CD14-positive monocyte (primary cell): ENCODE measurements around the gene EML6. TPM values are rescaled to one million over a fixed set of nuclear protein-coding genes. Genes with fewer than 3 reads are reported as not detected.

Experiments
- DNase-seq, 3 donors: peaks; one replicate each; pipeline ENCODE4 v3.0.0-alpha.2; 2011 to 2022
- H2AFZ ChIP-seq: 2 replicates; pipeline ENCODE4 v1.6.0; 2012; ENCODE audit warnings: mild to moderate bottlenecking, low read depth, low read length, inconsistent platforms; ENCODE audit not compliant: insufficient read depth, poor library complexity, severe bottlenecking
- H3K27ac ChIP-seq, 2 donors: 1 replicate in 1 of 2; 2 replicates in 1 of 2; pipeline ENCODE4 v1.5.1; 2012 to 2013; ENCODE audit warnings: low read length in 2 of 2, control low read depth in 1 of 2, inconsistent platforms in 1 of 2, low read depth in 1 of 2, mild to moderate bottlenecking in 1 of 2
- H3K27me3 ChIP-seq, 2 donors: one replicate each; pipeline versions ENCODE4 v1.6.0 to v1.6.1; 2011 to 2013; ENCODE audit warnings: low read length in 2 of 2; ENCODE audit not compliant: control insufficient read depth in 2 of 2, insufficient read depth in 2 of 2
- H3K36me3 ChIP-seq, 2 donors: replicated peaks in 1 of 2; 1 replicate in 1 of 2; 2 replicates in 1 of 2; pipeline versions ENCODE4 v1.5.1 to v1.6.1; 2012 to 2013; ENCODE audit warnings: low read length in 2 of 2, control low read depth in 1 of 2, inconsistent platforms in 1 of 2, mild to moderate bottlenecking in 1 of 2; ENCODE audit not compliant: insufficient read depth in 2 of 2, control insufficient read depth in 1 of 2
- H3K4me1 ChIP-seq, 2 donors: 1 replicate in 1 of 2; 2 replicates in 1 of 2; pipeline versions ENCODE4 v1.5.1 to v1.6.1; 2012 to 2013; ENCODE audit warnings: low read length in 2 of 2, control low read depth in 1 of 2, inconsistent platforms in 1 of 2, mild to moderate bottlenecking in 1 of 2, moderate library complexity in 1 of 2; ENCODE audit not compliant: insufficient read depth in 2 of 2, control insufficient read depth in 1 of 2
- H3K4me2 ChIP-seq: replicated peaks from 2 replicates; pipeline ENCODE3; 2012; ENCODE audit warnings: low read length, moderate library complexity, mild to moderate bottlenecking; ENCODE audit not compliant: poor library complexity, severe bottlenecking; ENCODE audit errors: extremely low read depth
- H3K4me3 ChIP-seq, 3 experiments: fragments of 200-600 bp in 1 of 3; sonication (generic) in 1 of 3; replicated peaks in 1 of 3; 1 replicate in 2 of 3; 2 replicates in 1 of 3; pipeline ENCODE4 v1.5.1; 2011 to 2013; ENCODE audit warnings: low read length in 3 of 3, mild to moderate bottlenecking in 3 of 3, control low read depth in 2 of 3, low read depth in 2 of 3, inconsistent platforms in 1 of 3, moderate library complexity in 1 of 3
- H3K79me2 ChIP-seq: 2 replicates; pipeline ENCODE4 v1.6.0; 2012; ENCODE audit warnings: mild to moderate bottlenecking, control low read depth, inconsistent platforms, low read length, moderate library complexity; ENCODE audit not compliant: insufficient read depth
- H3K9ac ChIP-seq: 2 replicates; pipeline ENCODE4 v1.6.0; 2017; ENCODE audit warnings: low read length, mild to moderate bottlenecking; ENCODE audit not compliant: insufficient read depth, poor library complexity, severe bottlenecking
- H3K9me3 ChIP-seq, 2 donors: replicated peaks in 1 of 2; 1 replicate in 1 of 2; 2 replicates in 1 of 2; pipeline versions ENCODE4 v1.5.1 to v1.6.1; 2012 to 2013; ENCODE audit warnings: low read length in 2 of 2, control low read depth in 1 of 2; ENCODE audit not compliant: control insufficient read depth in 1 of 2, insufficient read depth in 1 of 2
- H4K20me1 ChIP-seq: 2 replicates; pipeline ENCODE4 v1.6.0; 2012; ENCODE audit warnings: mild to moderate bottlenecking, low read length, control low read depth, moderate library complexity; ENCODE audit not compliant: insufficient read depth
- H3K27ac Mint-ChIP-seq, 7 donors: one replicate each; pipeline ENCODE4 v1.8.0; 2020; ENCODE audit warnings: mild to moderate bottlenecking in 7 of 7, mixed read lengths in 7 of 7, moderate library complexity in 6 of 7, inconsistent platforms in 2 of 7
- H3K27me3 Mint-ChIP-seq, 3 donors: one replicate each; pipeline ENCODE4 v1.8.0; 2021 to 2022; ENCODE audit warnings: low read depth in 3 of 3, mild to moderate bottlenecking in 3 of 3, mixed read lengths in 3 of 3, moderate library complexity in 3 of 3, inconsistent platforms in 1 of 3
- H3K36me3 Mint-ChIP-seq, 2 donors: one replicate each; pipeline ENCODE4 v1.8.0; 2020; ENCODE audit warnings: mixed read lengths in 2 of 2, inconsistent platforms in 1 of 2, mild to moderate bottlenecking in 1 of 2
- H3K4me1 Mint-ChIP-seq: one replicate; pipeline ENCODE4 v1.8.0; 2020; ENCODE audit warnings: mild to moderate bottlenecking, mixed read lengths
- H3K4me3 Mint-ChIP-seq, 2 donors: one replicate each; pipeline ENCODE4 v1.8.0; 2020; ENCODE audit warnings: mild to moderate bottlenecking in 2 of 2, mixed read lengths in 2 of 2, moderate library complexity in 1 of 2
- H3K9me3 Mint-ChIP-seq, 7 donors: one replicate each; pipeline ENCODE4 v1.8.0; 2020 to 2022; ENCODE audit warnings: mixed read lengths in 7 of 7, mild to moderate bottlenecking in 6 of 7, moderate library complexity in 6 of 7, inconsistent platforms in 2 of 7
- WGBS: methylation state at CpG from one replicate; pipeline ENCODE4 v1.1.5; 2013; ENCODE audit warnings: missing lambda C conversion rate; ENCODE audit not compliant: insufficient coverage; 5-methylcytosine and 5-hydroxymethylcytosine counted together
- intact Hi-C, 2 donors: fragments of 100-400 bp; cut with micrococcal nuclease; formaldehyde crosslinking; loops; one replicate each; pipeline versions ENCODE4 v1.15.0 to v1.15.1; 2023
- polyA plus RNA-seq, 3 donors: library from polyadenylated mRNA; depleted of rRNA in 1 of 3; unstranded in 2 of 3; stranded (reverse) in 1 of 3; fragments of 300-500 nt in 2 of 3; fragments of >200 nt in 1 of 3; fragmentation: Illumina TruSeq in 2 of 3; gene quantifications; 1 replicate in 2 of 3; 2 replicates in 1 of 3; pipeline ENCODE4 v1.2.3, GENCODE V29; 2012 to 2021
- TF ChIP-seq, protein P1 (sequence below): fragments of 200-600 bp; IDR thresholded peaks from one replicate; pipeline ENCODE4 v1.8.0; 2022; ENCODE audit warnings: antibody characterized with exemption, mild to moderate bottlenecking

Gene EML6
- polyA plus RNA-seq, 3 donors = 0.79 TPM; not detected in 2

DNA sequence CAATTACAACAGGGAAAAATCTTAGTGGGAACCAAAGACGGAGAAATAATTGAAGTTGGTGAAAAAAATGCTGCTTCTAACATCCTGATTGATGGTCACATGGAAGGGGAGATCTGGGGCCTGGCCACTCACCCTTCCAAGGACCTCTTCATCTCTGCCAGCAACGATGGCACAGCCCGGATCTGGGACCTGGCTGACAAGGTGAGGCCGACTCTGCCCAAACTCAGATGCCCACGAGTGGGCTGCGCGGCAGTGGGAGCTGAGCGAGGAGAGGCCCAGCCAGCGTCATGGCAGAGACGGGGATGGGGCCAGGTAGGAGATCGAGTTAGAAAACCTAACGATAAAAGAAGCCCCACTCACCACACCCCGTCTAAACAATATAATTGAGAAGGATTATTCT lies 239.0 kb downstream of the EML6 start:
- Histone ChIP-seq H3K27ac (no peak overlapping the region), H3K9ac (no peak overlapping the region), H3K9me3 (no peaks in the 10 kb centered on the region), H3K4me2 (no peak overlapping the region), H3K4me3 (no peak overlapping the region), H4K20me1 (peaks cover 10% of the 10 kb centered on the region), H3K4me1 (no peaks in the 10 kb centered on the region), H3K27me3 (no peaks in the 10 kb centered on the region), H3K36me3 (no peaks in the 10 kb centered on the region), H2AFZ (no peak overlapping the region), H3K79me2 (no peaks in the 10 kb centered on the region)
- Mint-ChIP-seq H3K36me3 (peaks cover 7 to 9% of the 10 kb centered on the region in 2 donors), H3K4me1 (peaks cover 7% of the 10 kb centered on the region), H3K27me3 (no peaks in the 10 kb centered on the region), H3K4me3 (no peak overlapping the region), H3K27ac (no peak overlapping the region), H3K9me3 (peaks cover 0 to 2% (median 0%) of the 10 kb centered on the region in 7 donors)
- WGBS = 100% methylated on average over 5 of the region's 13 CpGs
- TF ChIP-seq, protein P1, sequence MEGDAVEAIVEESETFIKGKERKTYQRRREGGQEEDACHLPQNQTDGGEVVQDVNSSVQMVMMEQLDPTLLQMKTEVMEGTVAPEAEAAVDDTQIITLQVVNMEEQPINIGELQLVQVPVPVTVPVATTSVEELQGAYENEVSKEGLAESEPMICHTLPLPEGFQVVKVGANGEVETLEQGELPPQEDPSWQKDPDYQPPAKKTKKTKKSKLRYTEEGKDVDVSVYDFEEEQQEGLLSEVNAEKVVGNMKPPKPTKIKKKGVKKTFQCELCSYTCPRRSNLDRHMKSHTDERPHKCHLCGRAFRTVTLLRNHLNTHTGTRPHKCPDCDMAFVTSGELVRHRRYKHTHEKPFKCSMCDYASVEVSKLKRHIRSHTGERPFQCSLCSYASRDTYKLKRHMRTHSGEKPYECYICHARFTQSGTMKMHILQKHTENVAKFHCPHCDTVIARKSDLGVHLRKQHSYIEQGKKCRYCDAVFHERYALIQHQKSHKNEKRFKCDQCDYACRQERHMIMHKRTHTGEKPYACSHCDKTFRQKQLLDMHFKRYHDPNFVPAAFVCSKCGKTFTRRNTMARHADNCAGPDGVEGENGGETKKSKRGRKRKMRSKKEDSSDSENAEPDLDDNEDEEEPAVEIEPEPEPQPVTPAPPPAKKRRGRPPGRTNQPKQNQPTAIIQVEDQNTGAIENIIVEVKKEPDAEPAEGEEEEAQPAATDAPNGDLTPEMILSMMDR = no peak
- intact Hi-C loops = no loop called here
- no peak for DNase-seq

GRCh38 chr2:54962935-54963440 lies 239.5 kb downstream of the EML6 start:
- Mint-ChIP-seq H3K36me3 (peaks cover 8 to 11% of the 10 kb centered on the region in 2 donors), H3K27me3 (no peaks in the 10 kb centered on the region), H3K4me3 (no peak overlapping the region), H3K4me1 (peaks cover 7% of the 10 kb centered on the region), H3K9me3 (peaks cover 0 to 2% (median 0%) of the 10 kb centered on the region in 7 donors), H3K27ac (no peak overlapping the region)
- H4K20me1 ChIP-seq = peaks cover 14% of the 10 kb centered on the region
- intact Hi-C loops = no loop called here
- H3K79me2 ChIP-seq = no peaks in the 10 kb centered on the region
- no peaks in the 10 kb centered on the region for H3K27me3 ChIP-seq
- H3K4me3 ChIP-seq = no peak overlapping the region
- no peaks in the 10 kb centered on the region for H3K9me3 ChIP-seq
- DNase-seq = no peak
- H3K4me1 ChIP-seq = no peaks in the 10 kb centered on the region
- H3K36me3 ChIP-seq = peaks cover 0 to 3% of the 10 kb centered on the region in 2 donors
- no CpG with 5 or more reads among the region's 3 CpGs for WGBS
- no peak overlapping the region for H2AFZ ChIP-seq
- H3K27ac ChIP-seq = no peak overlapping the region
- TF ChIP-seq, protein P1 = no peak
- no peak overlapping the region for H3K4me2 ChIP-seq
- no peak overlapping the region for H3K9ac ChIP-seq
